H9 (cell line): ENCODE results near the gene DCC. TPM values are rescaled to one million over a fixed set of nuclear protein-coding genes. Genes with fewer than 3 reads are reported as not detected.

Experiments
- DNase-seq: peaks from one replicate; pipeline ENCODE4 v3.0.0-alpha.2; 2017
- H2AFZ ChIP-seq: one replicate; pipeline ENCODE4 v1.6.1; 2013; ENCODE audit warnings: mild to moderate bottlenecking, low read length, control low read depth, moderate library complexity
- H2AK5ac ChIP-seq: 2 replicates; pipeline ENCODE4 v1.6.1; 2013; ENCODE audit warnings: low read length, control low read depth, mixed read lengths; ENCODE audit not compliant: insufficient read length
- H2BK120ac ChIP-seq: one replicate; pipeline ENCODE4 v1.6.1; 2013; ENCODE audit warnings: low read depth, mild to moderate bottlenecking, low read length, control low read depth, inconsistent platforms; ENCODE audit not compliant: poor library complexity, severe bottlenecking
- H2BK12ac ChIP-seq: 2 replicates; pipeline ENCODE4 v1.6.1; 2013; ENCODE audit warnings: low read length, control low read depth, mixed read lengths, low read depth; ENCODE audit not compliant: insufficient read length
- H2BK15ac ChIP-seq: 2 replicates; pipeline ENCODE4 v1.6.1; 2013; ENCODE audit warnings: low read depth, low read length, control low read depth
- H2BK20ac ChIP-seq: one replicate; pipeline ENCODE4 v1.6.1; 2013; ENCODE audit warnings: low read depth, mild to moderate bottlenecking, low read length, control low read depth, inconsistent platforms; ENCODE audit not compliant: poor library complexity, severe bottlenecking
- H2BK5ac ChIP-seq: 2 replicates; pipeline ENCODE4 v1.6.1; 2013; ENCODE audit warnings: low read length, control low read depth, mixed read lengths; ENCODE audit not compliant: insufficient read length
- H3K14ac ChIP-seq: 2 replicates; pipeline ENCODE4 v1.6.1; 2013; ENCODE audit warnings: low read length, control low read depth; ENCODE audit not compliant: insufficient read depth
- H3K18ac ChIP-seq: 2 replicates; pipeline ENCODE4 v1.6.1; 2013; ENCODE audit warnings: low read depth, mild to moderate bottlenecking, mixed read lengths, low read length, control low read depth; ENCODE audit not compliant: insufficient read length
- H3K23ac ChIP-seq: 2 replicates; pipeline ENCODE4 v1.6.1; 2013; ENCODE audit warnings: low read length, control low read depth, mixed read lengths, low read depth; ENCODE audit not compliant: insufficient read length
- H3K23me2 ChIP-seq: 2 replicates; pipeline ENCODE4 v1.6.1; 2013; ENCODE audit warnings: low read depth, mild to moderate bottlenecking, mixed read lengths, low read length, control low read depth; ENCODE audit not compliant: insufficient read length, poor library complexity, severe bottlenecking
- H3K27ac ChIP-seq: 2 replicates; pipeline ENCODE4 v1.5.1; 2013; ENCODE audit warnings: low read length, control low read depth, mixed read lengths, low read depth; ENCODE audit not compliant: insufficient read length
- H3K27me3 ChIP-seq: 2 replicates; pipeline ENCODE4 v1.6.1; 2013; ENCODE audit warnings: low read length, control low read depth, inconsistent platforms; ENCODE audit not compliant: insufficient read depth
- H3K4ac ChIP-seq: 2 replicates; pipeline ENCODE4 v1.6.1; 2013; ENCODE audit warnings: low read depth, mild to moderate bottlenecking, control low read depth, inconsistent platforms, low read length, moderate library complexity
- H3K4me1 ChIP-seq: 2 replicates; pipeline ENCODE4 v1.6.1; 2013; ENCODE audit warnings: low read length, control low read depth, inconsistent platforms; ENCODE audit not compliant: insufficient read depth
- H3K4me2 ChIP-seq: 2 replicates; pipeline ENCODE4 v1.6.1; 2013; ENCODE audit warnings: low read length, control low read depth, mixed read lengths; ENCODE audit not compliant: insufficient read length, insufficient read depth
- H3K56ac ChIP-seq: 2 replicates; pipeline ENCODE4 v1.6.1; 2013; ENCODE audit warnings: low read depth, mild to moderate bottlenecking, mixed read lengths, low read length, control low read depth; ENCODE audit not compliant: insufficient read length
- H3K79me1 ChIP-seq: 2 replicates; pipeline ENCODE4 v1.6.1; 2013; ENCODE audit warnings: low read depth, mild to moderate bottlenecking, moderate library complexity, low read length, control low read depth, inconsistent platforms; ENCODE audit not compliant: insufficient read depth, poor library complexity, severe bottlenecking
- H3K79me2 ChIP-seq: 2 replicates; pipeline ENCODE4 v1.6.1; 2013; ENCODE audit warnings: low read length, control low read depth, inconsistent platforms; ENCODE audit not compliant: insufficient read depth
- H3K9ac ChIP-seq: 2 replicates; pipeline ENCODE4 v1.6.1; 2013; ENCODE audit warnings: low read length, control low read depth, mixed read lengths; ENCODE audit not compliant: insufficient read length; ENCODE audit errors: extremely low read depth
- H3K9me3 ChIP-seq: one replicate; pipeline ENCODE4 v1.6.1; 2013; ENCODE audit warnings: low read depth, low read length, inconsistent platforms; ENCODE audit not compliant: control insufficient read depth
- H3T11ph ChIP-seq: one replicate; pipeline ENCODE4 v1.6.1; 2013; ENCODE audit warnings: mild to moderate bottlenecking, low read length, control low read depth, inconsistent platforms
- H4K20me1 ChIP-seq: one replicate; pipeline ENCODE4 v1.6.1; 2013; ENCODE audit not compliant: control insufficient read depth, insufficient read length, insufficient read depth
- H4K5ac ChIP-seq: 2 replicates; pipeline ENCODE4 v1.6.1; 2013; ENCODE audit warnings: low read depth, mild to moderate bottlenecking, mixed read lengths, low read length, control low read depth; ENCODE audit not compliant: insufficient read length
- H4K8ac ChIP-seq: replicated peaks from 2 replicates; pipeline ENCODE4 v1.6.1; 2013; ENCODE audit warnings: low read length, control low read depth, mixed read lengths, low read depth; ENCODE audit not compliant: insufficient read length
- H4K91ac ChIP-seq: 2 replicates; pipeline ENCODE4 v1.6.1; 2013; ENCODE audit warnings: low read depth, mild to moderate bottlenecking, moderate library complexity, mixed read lengths, low read length, control low read depth; ENCODE audit not compliant: insufficient read length
- H3K27ac Mint-ChIP-seq, 3 experiments: 2 replicates in 2 of 3; 3 replicates in 1 of 3; pipeline ENCODE4 v1.8.0; 2020 to 2021; ENCODE audit warnings: mixed read lengths in 3 of 3, mild to moderate bottlenecking in 1 of 3, moderate library complexity in 1 of 3
- H3K27me3 Mint-ChIP-seq: 2 replicates; pipeline ENCODE4 v1.8.0; 2021; ENCODE audit warnings: low read depth, mild to moderate bottlenecking, moderate library complexity, mixed read lengths
- H3K36me3 Mint-ChIP-seq, 3 experiments: 2 replicates in 2 of 3; 3 replicates in 1 of 3; pipeline ENCODE4 v1.8.0; 2020 to 2021; ENCODE audit warnings: low read depth in 3 of 3, mixed read lengths in 3 of 3; ENCODE audit not compliant: insufficient read depth in 1 of 3
- H3K4me1 Mint-ChIP-seq, 2 experiments: 2 replicates each; pipeline ENCODE4 v1.8.0; 2020; ENCODE audit warnings: mixed read lengths in 2 of 2
- H3K4me3 Mint-ChIP-seq, 2 experiments: 2 replicates in 1 of 2; 3 replicates in 1 of 2; pipeline ENCODE4 v1.8.0; 2020 to 2021; ENCODE audit warnings: mild to moderate bottlenecking in 2 of 2, mixed read lengths in 2 of 2, moderate library complexity in 1 of 2
- H3K9me3 Mint-ChIP-seq, 2 experiments: 2 replicates in 1 of 2; 3 replicates in 1 of 2; pipeline ENCODE4 v1.8.0; 2020; ENCODE audit warnings: mild to moderate bottlenecking in 2 of 2, mixed read lengths in 2 of 2, moderate library complexity in 1 of 2
- WGBS: extraction: QIAGEN DNeasy Blood & Tissue Kit; methylation state at CpG from one replicate; pipeline ENCODE4 v1.1.7; 2013; ENCODE audit warnings: missing lambda C conversion rate, low lambda C conversion rate, mixed read lengths; ENCODE audit not compliant: insufficient read length; ENCODE audit errors: extremely low coverage; 5-methylcytosine and 5-hydroxymethylcytosine counted together
- total RNA-seq: library from RNA; stranded (reverse); gene quantifications from 2 replicates; pipeline ENCODE4 v1.2.1, GENCODE V29; 2021
- TF ChIP-seq, protein P1 (sequence below): fragments of 200-600 bp; sonication (generic); conservative IDR thresholded peaks from 3 replicates; pipeline ENCODE4 v1.8.0; 2021; ENCODE audit warnings: antibody characterized with exemption, mild to moderate bottlenecking

Gene DCC
- total RNA-seq, 1 experiment from 2014 or later: 0.35 TPM

DNA sequence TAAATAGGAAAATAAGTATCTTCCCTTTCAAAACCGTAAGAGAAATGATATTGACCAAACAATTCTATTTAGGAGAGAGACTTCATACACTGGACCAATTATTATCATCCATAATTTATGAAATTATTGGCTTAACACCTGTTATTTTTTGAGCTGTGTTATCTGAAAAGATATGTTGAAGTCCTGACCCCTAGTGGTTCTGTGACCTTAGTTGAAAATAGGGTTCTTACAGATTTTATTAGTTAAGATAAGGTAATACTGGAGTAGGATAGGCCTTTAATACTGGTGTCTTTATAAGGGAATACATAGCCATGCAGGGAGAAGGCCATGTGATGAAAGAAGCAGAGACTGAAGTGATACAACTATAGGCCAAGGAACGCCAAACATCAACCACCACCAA lies 659.6 kb downstream of the DCC start:
- H3K9me3 Mint-ChIP-seq: no peaks in the 10 kb centered on the region
- H3K9me3 ChIP-seq: no peaks in the 10 kb centered on the region
- no peaks in the 10 kb centered on the region for H3K4me1 ChIP-seq
- no peak overlapping the region for H3K56ac ChIP-seq
- no peak overlapping the region for H4K8ac ChIP-seq
- no peaks in the 10 kb centered on the region for H3K36me3 Mint-ChIP-seq
- H2AK5ac ChIP-seq: no peak overlapping the region
- H2BK12ac ChIP-seq: no peak overlapping the region
- no peak overlapping the region for H3T11ph ChIP-seq
- H3K4me2 ChIP-seq: no peak overlapping the region
- TF ChIP-seq, protein P1, sequence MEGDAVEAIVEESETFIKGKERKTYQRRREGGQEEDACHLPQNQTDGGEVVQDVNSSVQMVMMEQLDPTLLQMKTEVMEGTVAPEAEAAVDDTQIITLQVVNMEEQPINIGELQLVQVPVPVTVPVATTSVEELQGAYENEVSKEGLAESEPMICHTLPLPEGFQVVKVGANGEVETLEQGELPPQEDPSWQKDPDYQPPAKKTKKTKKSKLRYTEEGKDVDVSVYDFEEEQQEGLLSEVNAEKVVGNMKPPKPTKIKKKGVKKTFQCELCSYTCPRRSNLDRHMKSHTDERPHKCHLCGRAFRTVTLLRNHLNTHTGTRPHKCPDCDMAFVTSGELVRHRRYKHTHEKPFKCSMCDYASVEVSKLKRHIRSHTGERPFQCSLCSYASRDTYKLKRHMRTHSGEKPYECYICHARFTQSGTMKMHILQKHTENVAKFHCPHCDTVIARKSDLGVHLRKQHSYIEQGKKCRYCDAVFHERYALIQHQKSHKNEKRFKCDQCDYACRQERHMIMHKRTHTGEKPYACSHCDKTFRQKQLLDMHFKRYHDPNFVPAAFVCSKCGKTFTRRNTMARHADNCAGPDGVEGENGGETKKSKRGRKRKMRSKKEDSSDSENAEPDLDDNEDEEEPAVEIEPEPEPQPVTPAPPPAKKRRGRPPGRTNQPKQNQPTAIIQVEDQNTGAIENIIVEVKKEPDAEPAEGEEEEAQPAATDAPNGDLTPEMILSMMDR: peak; percentile 39
- H2BK15ac ChIP-seq: no peak overlapping the region
- no peak overlapping the region for H4K5ac ChIP-seq
- H3K79me2 ChIP-seq: no peaks in the 10 kb centered on the region
- no peaks in the 10 kb centered on the region; the same call in 1 of the 2 replicates for H3K27me3 ChIP-seq
- H3K79me1 ChIP-seq: no peaks in the 10 kb centered on the region
- no peak overlapping the region for H3K9ac ChIP-seq
- H3K4me1 Mint-ChIP-seq: no peaks in the 10 kb centered on the region
- no CpG with 5 or more reads among the region's 2 CpGs for WGBS
- no peak for DNase-seq
- H4K20me1 ChIP-seq: no peaks in the 10 kb centered on the region
- H3K18ac ChIP-seq: no peak overlapping the region
- no peak overlapping the region for H3K27ac ChIP-seq
- no peak overlapping the region for H2BK120ac ChIP-seq
- H3K23me2 ChIP-seq: no peaks in the 10 kb centered on the region
- no peak overlapping the region for H3K23ac ChIP-seq
- H2BK5ac ChIP-seq: no peak overlapping the region
- no peak overlapping the region for H2BK20ac ChIP-seq
- no peak overlapping the region for H4K91ac ChIP-seq
- H3K4me3 Mint-ChIP-seq: no peak overlapping the region
- H3K4ac ChIP-seq: no peak overlapping the region
- H3K27ac Mint-ChIP-seq: no peak overlapping the region
- no peak overlapping the region for H3K14ac ChIP-seq
- H2AFZ ChIP-seq: no peak overlapping the region
- no peaks in the 10 kb centered on the region for H3K27me3 Mint-ChIP-seq
